Loucy (cell line): ENCODE measurements around the gene GRM2.
"Not testable (repeated sequence)": the region's sequence is repeated elsewhere in the genome, so short reads cannot be mapped to it uniquely, and the experiment has no call there.

ENCODE experiments used
- H2AFZ ChIP-seq: fragments of 200-600 bp; sonication (generic); 2 replicates; pipeline ENCODE4 v1.6.0; 2016; ENCODE audit warnings: antibody characterized with exemption, mild to moderate bottlenecking, low read length, moderate library complexity
- H3F3A ChIP-seq: fragments of 200-600 bp; 2 replicates; pipeline ENCODE4 v1.6.0; 2016; ENCODE audit warnings: antibody characterized with exemption, low read depth, mild to moderate bottlenecking
- H3K27me3 ChIP-seq: fragments of 200-600 bp; sonication (generic); 2 replicates; pipeline ENCODE4 v1.6.1; 2014; ENCODE audit warnings: low read length, mild to moderate bottlenecking; ENCODE audit not compliant: insufficient read depth, poor library complexity, severe bottlenecking
- H3K36me3 ChIP-seq: fragments of 200-600 bp; sonication (generic); 2 replicates; pipeline ENCODE4 v1.6.1; 2016; ENCODE audit warnings: low read length; ENCODE audit not compliant: insufficient read depth
- H3K4me1 ChIP-seq: fragments of 200-600 bp; sonication (generic); 2 replicates; pipeline ENCODE4 v1.5.1; 2014; ENCODE audit warnings: low read length, mild to moderate bottlenecking; ENCODE audit not compliant: insufficient read depth, poor library complexity, severe bottlenecking
- H3K4me2 ChIP-seq: fragments of 200-600 bp; sonication (generic); 2 replicates; pipeline ENCODE4 v1.6.0; 2014; ENCODE audit warnings: antibody characterized with exemption, low read length, low read depth, mild to moderate bottlenecking; ENCODE audit not compliant: poor library complexity, severe bottlenecking
- H3K4me3 ChIP-seq: fragments of 200-600 bp; sonication (generic); 2 replicates; pipeline ENCODE4 v1.5.1; 2014; ENCODE audit warnings: low read length, mild to moderate bottlenecking, mixed read lengths; ENCODE audit not compliant: poor library complexity, severe bottlenecking
- H3K79me2 ChIP-seq: fragments of 200-600 bp; sonication (generic); 2 replicates; pipeline ENCODE4 v1.6.1; 2014; ENCODE audit warnings: low read length; ENCODE audit not compliant: insufficient read depth
- H3K9ac ChIP-seq: fragments of 200-600 bp; sonication (generic); 2 replicates; pipeline ENCODE4 v1.6.0; 2014; ENCODE audit warnings: mild to moderate bottlenecking, low read depth, low read length, moderate library complexity; ENCODE audit not compliant: poor library complexity, severe bottlenecking
- H3K9me2 ChIP-seq: fragments of 200-600 bp; sonication (generic); replicated peaks from 2 replicates; pipeline ENCODE4 v1.6.1; 2016; ENCODE audit warnings: low read depth, low read length, mixed read lengths
- H3K9me3 ChIP-seq: fragments of 200-600 bp; sonication (generic); 2 replicates; pipeline ENCODE4 v1.6.1; 2014; ENCODE audit warnings: mild to moderate bottlenecking, antibody characterized with exemption, low read length, low read depth; ENCODE audit not compliant: insufficient read depth
- H4K20me1 ChIP-seq: fragments of 200-600 bp; sonication (generic); 2 replicates; pipeline ENCODE4 v1.6.0; 2014; ENCODE audit warnings: antibody characterized with exemption, low read length, mild to moderate bottlenecking; ENCODE audit not compliant: insufficient read depth, poor library complexity, severe bottlenecking
- EZH2phosphoT487 ChIP-seq: fragments of 200-600 bp; IDR thresholded peaks from 2 replicates; pipeline ENCODE4 v1.6.1; 2018; ENCODE audit warnings: antibody characterized with exemption, mild to moderate bottlenecking, moderate library complexity, borderline replicate concordance
- TF ChIP-seq, protein P1 (sequence below): fragments of 200-600 bp; sonication (generic); conservative IDR thresholded peaks from 2 replicates; pipeline ENCODE4 v1.5.1; 2014; ENCODE audit warnings: mild to moderate bottlenecking, antibody characterized with exemption, low read length

GRM2 gene

DNA sequence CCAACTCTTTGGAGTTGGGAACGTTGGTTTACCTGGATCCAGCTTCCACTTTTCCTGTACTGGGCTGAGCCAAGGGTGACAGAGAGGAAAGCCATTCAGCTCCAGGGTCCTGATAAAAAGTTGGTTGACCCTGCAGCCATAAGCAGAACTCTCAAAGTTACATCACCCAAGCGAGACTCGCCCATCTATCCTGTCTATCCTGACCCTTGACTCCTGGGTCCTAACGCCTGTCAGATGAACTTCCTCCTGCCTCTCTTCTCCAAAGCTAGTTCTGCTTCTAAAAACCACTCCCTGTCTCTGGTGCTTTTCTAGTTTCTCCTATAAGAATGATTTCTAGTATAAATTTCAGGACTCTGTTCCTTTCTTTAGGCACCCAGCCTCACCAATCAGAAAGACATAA, 36.1 kb downstream of the GRM2 start:
- H3K27me3 ChIP-seq, H3K4me3 ChIP-seq, H4K20me1 ChIP-seq, H2AFZ ChIP-seq, H3K9me3 ChIP-seq, H3K4me2 ChIP-seq, H3K79me2 ChIP-seq, H3K4me1 ChIP-seq, H3K36me3 ChIP-seq, H3K9ac ChIP-seq, H3F3A ChIP-seq, H3K9me2 ChIP-seq: not testable (repeated sequence)
- TF ChIP-seq, protein P1, sequence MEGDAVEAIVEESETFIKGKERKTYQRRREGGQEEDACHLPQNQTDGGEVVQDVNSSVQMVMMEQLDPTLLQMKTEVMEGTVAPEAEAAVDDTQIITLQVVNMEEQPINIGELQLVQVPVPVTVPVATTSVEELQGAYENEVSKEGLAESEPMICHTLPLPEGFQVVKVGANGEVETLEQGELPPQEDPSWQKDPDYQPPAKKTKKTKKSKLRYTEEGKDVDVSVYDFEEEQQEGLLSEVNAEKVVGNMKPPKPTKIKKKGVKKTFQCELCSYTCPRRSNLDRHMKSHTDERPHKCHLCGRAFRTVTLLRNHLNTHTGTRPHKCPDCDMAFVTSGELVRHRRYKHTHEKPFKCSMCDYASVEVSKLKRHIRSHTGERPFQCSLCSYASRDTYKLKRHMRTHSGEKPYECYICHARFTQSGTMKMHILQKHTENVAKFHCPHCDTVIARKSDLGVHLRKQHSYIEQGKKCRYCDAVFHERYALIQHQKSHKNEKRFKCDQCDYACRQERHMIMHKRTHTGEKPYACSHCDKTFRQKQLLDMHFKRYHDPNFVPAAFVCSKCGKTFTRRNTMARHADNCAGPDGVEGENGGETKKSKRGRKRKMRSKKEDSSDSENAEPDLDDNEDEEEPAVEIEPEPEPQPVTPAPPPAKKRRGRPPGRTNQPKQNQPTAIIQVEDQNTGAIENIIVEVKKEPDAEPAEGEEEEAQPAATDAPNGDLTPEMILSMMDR = peak; percentile 29; the same call in 1 of the 2 replicates

DNA sequence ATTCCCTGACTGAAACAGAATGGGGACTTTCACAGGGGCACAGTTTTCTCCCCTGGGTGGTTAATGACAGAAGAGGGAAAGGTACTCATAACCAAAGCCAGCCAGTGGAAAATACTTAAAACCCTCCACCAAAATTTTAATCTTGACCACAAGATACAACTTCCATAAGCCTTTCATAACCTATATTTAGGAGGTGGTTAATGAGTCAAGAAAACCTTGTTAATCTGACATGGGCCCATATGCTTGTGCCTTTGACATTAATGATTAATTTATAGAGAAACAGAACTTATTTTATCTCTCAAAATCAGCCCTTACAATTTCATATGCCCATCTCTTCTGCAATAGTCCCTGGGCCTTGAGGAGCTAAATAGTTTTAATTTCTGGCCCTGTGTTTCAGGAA, 41.0 kb downstream of the GRM2 start:
- H3K79me2 ChIP-seq = no peaks in the 10 kb centered on the region
- H3K4me2 ChIP-seq = no peak overlapping the region
- no peaks in the 10 kb centered on the region for H3K36me3 ChIP-seq
- H3F3A ChIP-seq = no peaks in the 10 kb centered on the region
- no peak overlapping the region for H3K9ac ChIP-seq
- no peaks in the 10 kb centered on the region for H4K20me1 ChIP-seq
- no peaks in the 10 kb centered on the region for H3K27me3 ChIP-seq
- TF ChIP-seq, protein P1 = no peak
- no peak overlapping the region for H3K4me3 ChIP-seq
- H3K9me2 ChIP-seq = no peaks in the 10 kb centered on the region
- H2AFZ ChIP-seq = no peak overlapping the region
- H3K9me3 ChIP-seq = no peaks in the 10 kb centered on the region
- no peaks in the 10 kb centered on the region for H3K4me1 ChIP-seq

GRCh38 chr3:51748327-51748726, 41.5 kb downstream of the GRM2 start:
- no peak overlapping the region for H3K4me3 ChIP-seq
- no peaks in the 10 kb centered on the region for H3K36me3 ChIP-seq
- no peaks in the 10 kb centered on the region for H3K79me2 ChIP-seq
- no peak overlapping the region for H2AFZ ChIP-seq
- H3K9ac ChIP-seq = no peak overlapping the region
- TF ChIP-seq EZH2phosphoT487 = no peak
- TF ChIP-seq, protein P1 = no peak
- no peaks in the 10 kb centered on the region for H3K9me3 ChIP-seq
- no peaks in the 10 kb centered on the region for H3F3A ChIP-seq
- H4K20me1 ChIP-seq = no peaks in the 10 kb centered on the region
- H3K27me3 ChIP-seq = no peaks in the 10 kb centered on the region
- no peak overlapping the region for H3K4me2 ChIP-seq
- no peaks in the 10 kb centered on the region for H3K4me1 ChIP-seq
- no peaks in the 10 kb centered on the region for H3K9me2 ChIP-seq
